Measurements from ENCODE around the gene KCTD11.
"Not testable (repeated sequence)": the region's sequence is repeated elsewhere in the genome, so short reads cannot be mapped to it uniquely, and the experiment has no call there.

KCTD11 gene

DNA sequence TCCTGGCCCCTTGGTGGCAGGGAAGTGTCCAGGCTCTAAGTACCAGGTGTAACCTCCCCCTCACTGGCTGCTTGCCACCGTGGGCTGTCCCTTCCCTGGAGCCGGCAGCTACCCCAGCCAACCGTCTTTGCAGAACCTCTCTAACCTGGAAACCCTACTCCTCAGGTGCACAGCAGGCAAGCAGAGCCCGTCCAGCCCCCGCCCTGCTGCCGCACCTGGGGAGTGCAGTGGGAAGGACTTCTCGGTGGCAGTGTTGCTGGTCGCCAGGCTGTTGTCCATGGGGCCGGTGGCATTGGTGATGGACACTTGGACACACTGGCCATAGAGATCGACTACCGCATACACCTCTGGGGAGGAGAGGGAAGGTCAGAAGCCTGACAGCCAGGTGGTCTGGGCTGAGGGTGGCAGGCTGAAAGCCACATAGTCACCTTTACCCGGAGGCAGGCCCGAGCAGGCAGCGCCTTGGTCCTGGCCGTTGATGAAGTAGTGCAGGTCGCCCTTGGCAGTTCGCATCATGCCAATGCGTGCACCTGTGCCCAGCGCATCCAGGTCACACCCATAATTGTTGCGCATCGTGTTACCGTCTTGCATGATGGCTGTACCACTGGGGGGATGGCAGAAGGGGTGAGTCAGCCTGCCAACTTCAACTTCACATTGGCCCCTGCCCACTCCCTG is 29.3 kb upstream of the KCTD11 start:
- no peak for DNase-seq

- DNase-seq = peak; percentile 76 to 78
These were observed 28.1 kb upstream of the KCTD11 start for GRCh38 chr17:7323731-7324437.

- no peak for DNase-seq
These were observed 27.6 kb upstream of the KCTD11 start for GRCh38 chr17:7324438-7324779.

DNA sequence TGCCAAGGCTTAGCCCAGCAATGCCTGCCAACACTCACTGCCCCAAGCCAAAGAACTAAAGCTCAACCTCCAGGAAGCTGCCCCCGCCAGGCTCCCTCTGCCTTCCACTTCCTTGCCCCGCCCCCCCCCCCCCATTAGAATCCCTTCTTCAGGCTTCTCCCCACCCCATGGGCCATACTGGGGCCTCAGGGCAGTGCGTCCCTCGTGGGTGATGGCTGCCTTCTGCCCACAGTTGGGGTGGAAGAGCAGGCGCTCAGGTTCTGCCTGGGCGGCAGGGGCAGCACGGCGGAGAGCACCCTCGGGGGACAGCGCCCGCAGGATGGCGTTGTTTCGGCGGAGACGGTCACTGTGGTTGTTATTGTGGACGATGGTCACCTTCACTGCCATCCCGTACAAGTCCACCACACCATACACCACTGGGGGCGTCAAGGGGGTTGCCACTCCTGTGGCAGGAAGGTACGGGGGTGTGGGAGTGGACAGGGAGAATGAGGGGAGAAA is 26.9 kb upstream of the KCTD11 start:
- no peak for DNase-seq

DNA sequence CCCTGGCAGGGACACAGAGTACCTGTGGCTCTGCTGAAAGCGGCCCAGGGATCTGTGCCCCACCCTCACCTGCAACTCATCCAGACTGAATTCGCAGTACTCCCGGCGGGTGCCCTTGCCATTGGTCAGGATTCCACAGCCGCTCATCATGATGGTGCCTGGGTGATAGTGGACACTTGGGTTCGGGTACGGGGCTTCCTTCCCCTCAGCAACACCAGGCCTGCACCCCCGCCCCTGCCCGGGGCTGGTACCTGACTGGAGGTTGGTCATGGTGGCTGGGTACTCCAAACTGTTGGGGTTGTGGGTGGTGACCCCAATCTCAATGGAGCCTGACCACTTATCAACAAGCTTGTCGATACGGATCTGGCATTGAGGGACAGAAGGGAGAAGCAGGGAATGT is 25.8 kb upstream of the KCTD11 start:
- DNase-seq = no peak

DNA sequence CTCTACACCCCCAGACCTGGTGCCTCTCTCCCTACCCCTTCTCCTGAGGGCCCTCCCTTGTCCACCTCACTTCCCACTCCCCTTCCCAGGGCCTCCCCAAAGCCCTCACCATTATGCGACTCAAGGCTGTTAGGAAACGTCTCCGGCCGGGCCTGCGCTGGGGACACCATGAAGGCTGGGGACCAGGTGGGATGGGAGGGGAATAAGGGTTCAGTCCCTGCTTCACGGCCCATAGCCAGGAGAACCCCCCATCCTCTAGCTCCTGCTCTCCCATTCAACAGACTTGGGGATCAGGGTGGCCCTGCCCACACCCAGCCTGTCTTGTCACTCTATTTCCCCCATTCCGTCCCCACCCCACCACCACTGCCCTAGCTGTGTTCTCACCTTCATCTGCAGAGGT is 24.9 kb upstream of the KCTD11 start:
- DNase-seq = no peak

GRCh38 chr17:7327501-7327900 is 24.5 kb upstream of the KCTD11 start:
- DNase-seq = no peak

DNA sequence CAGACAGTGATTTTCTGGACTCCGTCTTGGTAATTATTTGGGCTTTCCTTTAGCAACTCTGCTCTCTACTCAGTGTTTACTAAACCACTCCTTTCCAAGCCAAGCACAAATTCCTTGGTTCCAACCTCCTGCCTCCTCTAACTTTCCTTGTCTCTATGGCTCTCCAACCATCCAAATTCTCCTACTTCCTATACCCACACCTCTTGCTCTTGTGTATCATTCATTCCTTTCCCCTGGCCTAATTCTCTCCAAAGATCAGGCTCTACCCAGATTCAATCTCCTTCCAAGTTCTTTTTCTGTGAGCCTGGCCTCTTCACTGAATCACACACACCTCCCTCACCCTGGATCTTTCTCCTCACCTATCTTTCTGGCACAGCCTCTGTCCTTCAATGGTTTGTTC is 24.0 kb upstream of the KCTD11 start:
- DNase-seq = no peak

DNA sequence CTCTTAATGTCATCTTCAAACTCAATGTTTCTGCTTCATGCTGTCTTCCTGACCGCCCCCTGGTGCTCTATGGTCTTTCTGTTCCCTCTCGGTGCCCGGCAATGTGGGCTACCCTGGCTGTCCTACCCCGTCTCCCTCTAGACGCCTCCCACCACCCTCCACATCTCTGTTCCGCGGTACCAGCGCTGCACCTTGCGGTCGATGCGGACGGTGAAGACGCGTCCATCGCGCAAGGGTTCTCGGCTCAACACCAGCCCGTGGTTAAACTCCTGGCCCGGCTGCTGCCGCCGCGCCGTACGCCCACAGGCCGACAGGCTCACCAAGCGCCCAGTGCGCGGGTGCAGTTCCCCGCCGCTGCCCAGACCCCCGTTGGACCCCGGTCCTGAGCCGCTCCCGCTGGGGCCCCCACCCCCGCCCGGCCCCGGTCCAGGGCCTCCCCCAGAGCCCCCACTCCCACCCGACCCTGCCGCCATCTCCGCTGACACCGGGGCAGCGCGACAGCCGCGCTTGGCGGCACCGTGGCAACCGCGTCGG is 23.1 kb upstream of the KCTD11 start, which contains the start of gene NEURL4:
TSS of gene NEURL4 (minus strand) at position 496 of the 534 bp plus-strand sequence. CDS start at position 473, 23 bp downstream.
- DNase-seq = peak in 1 of 2 experiments; percentile 48

GRCh38 chr17:7329374-7329996 is 22.5 kb upstream of the KCTD11 start:
- peak; percentile 95 to 97 for DNase-seq

GRCh38 chr17:7329997-7330637 is 21.8 kb upstream of the KCTD11 start:
- peak; percentile 81 to 86 for DNase-seq

DNA sequence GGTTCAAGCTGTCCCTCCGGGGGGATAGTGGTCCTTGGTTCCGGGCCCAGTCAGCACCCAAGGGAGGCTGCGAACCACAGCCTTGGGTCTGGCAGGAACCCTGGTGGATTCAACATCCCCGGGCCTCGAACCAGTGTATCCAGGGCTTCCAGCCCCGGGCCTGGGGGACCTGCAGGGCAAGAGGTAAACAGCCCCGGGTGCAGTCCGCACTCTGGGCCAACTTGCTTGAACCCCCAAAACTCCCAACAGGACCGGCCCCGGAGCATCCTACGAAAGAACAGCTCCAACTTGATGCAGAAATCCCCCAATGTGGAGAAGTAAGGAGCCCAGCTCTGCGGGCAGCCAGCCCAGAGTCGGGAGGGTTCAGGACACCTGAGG is 21.3 kb upstream of the KCTD11 start:
- DNase-seq = no peak

DNA sequence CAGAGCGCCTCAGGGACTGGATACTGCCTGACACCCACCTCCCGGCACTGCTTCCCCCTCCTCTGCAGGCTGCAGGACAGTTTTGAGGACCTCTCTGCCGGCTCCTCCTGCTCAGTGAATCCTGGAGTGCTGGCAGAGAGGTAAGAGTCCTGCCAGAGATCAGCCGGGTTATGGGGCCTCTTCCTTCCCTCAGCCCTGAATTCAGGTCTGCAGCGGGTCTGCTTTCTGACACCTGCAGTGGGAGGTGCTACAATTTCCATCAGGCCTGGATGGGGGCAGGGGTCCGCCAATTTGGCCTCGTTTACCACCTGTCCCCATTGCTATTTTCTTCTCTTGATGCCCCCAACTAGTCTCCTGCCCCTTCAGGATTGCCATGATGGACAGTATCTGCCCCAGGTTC is 19.9 kb upstream of the KCTD11 start:
- no peak for DNase-seq

DNA sequence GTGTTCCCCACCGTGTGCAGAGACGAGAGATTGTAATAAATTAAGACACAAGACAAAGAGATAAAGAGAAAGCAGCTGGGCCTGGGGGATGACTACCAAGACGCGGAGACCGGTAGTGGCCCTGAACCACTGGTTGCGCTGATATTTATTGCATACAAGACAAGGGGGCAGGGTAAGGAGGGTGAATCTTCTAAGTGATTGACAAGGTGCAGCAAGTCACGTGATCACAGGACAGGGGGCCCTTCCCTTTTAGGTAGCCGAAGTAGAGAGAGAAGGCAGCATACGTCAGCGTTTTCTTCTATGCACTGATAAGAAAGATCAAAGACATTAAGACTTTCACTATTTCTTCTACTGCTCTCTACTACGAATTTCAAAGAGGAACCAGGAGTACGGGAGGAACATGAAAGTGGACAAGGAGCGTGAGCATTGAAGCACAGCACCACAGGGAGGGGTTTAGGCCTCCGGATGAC is 19.3 kb upstream of the KCTD11 start:
- not testable (repeated sequence) for DNase-seq

- no peak for DNase-seq
These were observed 16.9 kb upstream of the KCTD11 start for GRCh38 chr17:7334938-7335538.

DNA sequence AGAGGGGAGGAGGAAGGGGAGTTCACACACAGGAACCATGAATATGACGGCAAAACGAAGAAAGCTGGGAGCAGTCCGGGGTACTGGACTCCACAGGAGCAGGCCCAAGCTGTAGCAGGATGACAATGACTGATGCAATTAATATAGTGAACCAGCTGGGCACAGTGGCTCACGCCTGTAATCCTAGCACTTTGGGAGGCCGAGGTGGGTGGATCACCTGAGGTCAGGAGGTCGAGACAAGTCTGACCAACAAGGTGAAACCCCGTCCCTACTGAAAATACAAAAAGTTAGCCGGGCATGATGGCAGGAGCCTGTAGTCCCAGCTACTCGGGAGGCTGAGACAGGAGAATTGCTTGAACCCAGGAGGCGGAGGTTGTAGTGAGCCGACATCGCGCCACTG is 16.2 kb upstream of the KCTD11 start:
- not testable (repeated sequence) for DNase-seq

GRCh38 chr17:7336240-7337175 is 15.5 kb upstream of the KCTD11 start, which contains the start of gene ACAP1:
Gene ACAP1, plus strand, starts transcription at chr17:7336529. Its CDS starts 206 bp downstream, at chr17:7336735.
- DNase-seq = peak; percentile 95

- DNase-seq = not testable (repeated sequence)
These were observed 14.4 kb upstream of the KCTD11 start for GRCh38 chr17:7337600-7337999.

GRCh38 chr17:7340179-7340578 is 11.8 kb upstream of the KCTD11 start:
- no peak for DNase-seq

- no peak for DNase-seq
These were observed 10.1 kb upstream of the KCTD11 start for GRCh38 chr17:7341842-7342241.

DNA sequence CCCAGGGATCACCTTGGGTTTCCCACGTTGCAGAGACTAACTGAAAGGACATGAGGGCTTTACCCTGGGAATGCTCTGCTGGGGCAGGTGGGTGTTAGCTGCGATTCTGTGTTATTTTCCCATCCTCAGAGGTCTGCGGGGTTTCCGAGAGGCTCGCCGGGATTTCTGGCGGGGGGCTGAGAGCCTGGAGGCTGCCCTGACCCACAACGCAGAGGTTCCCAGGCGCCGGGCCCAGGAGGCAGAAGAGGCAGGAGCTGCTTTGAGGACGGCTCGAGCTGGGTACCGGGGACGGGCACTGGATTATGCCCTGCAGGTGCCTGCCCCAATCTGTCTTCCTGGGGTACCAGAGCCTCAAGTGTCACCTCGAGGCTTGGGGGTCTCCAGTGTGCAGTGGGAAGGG is 8.7 kb upstream of the KCTD11 start:
- DNase-seq = no peak
